ENCODE measurements around the gene DRAM2.
"Not testable (repeated sequence)": the region's sequence is repeated elsewhere in the genome, so short reads cannot be mapped to it uniquely, and the experiment has no call there.

The DRAM2 gene

DNA sequence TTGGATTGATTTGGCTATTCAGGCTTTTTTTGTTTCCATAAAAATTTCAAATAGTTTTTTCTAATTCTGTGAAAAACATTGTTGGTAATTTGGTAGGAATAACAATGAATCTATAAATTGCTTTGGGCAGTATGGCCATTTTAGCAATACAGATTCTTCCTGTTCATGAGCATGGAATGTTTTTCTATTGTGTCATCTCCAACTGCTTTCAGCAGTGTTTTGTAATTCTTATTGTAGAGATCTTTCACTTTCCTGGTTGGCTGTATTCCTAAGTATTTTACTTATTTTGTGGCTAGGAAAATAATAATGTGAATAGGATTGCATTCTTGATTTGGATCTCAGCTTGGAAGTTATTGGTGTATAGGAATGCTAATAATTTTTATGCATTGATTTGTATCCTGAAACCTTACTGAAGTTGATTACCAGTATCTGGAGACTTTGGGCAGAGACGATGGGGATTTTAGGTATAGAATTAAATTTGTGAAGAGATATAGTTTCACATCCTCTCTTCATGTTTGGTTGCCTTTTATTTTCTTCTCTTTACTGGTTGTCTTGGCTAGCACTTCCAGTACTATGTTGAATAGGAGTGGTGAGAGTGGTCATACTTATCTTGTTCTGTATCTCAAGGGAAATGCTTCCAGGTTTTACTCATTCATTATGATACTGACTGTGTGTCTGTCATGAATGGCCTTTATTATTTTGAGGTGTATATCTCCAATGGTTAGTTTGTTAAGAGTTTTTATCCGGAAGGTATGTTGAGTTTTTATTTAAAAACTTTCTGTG lies 57.3 kb downstream of the DRAM2 start:
- TF ChIP-seq POLR2A (IDR thresholded peaks at IDR 0.05; ENCODE audit: extremely low read depth, insufficient read length): no peak
- TF ChIP-seq, protein P1, sequence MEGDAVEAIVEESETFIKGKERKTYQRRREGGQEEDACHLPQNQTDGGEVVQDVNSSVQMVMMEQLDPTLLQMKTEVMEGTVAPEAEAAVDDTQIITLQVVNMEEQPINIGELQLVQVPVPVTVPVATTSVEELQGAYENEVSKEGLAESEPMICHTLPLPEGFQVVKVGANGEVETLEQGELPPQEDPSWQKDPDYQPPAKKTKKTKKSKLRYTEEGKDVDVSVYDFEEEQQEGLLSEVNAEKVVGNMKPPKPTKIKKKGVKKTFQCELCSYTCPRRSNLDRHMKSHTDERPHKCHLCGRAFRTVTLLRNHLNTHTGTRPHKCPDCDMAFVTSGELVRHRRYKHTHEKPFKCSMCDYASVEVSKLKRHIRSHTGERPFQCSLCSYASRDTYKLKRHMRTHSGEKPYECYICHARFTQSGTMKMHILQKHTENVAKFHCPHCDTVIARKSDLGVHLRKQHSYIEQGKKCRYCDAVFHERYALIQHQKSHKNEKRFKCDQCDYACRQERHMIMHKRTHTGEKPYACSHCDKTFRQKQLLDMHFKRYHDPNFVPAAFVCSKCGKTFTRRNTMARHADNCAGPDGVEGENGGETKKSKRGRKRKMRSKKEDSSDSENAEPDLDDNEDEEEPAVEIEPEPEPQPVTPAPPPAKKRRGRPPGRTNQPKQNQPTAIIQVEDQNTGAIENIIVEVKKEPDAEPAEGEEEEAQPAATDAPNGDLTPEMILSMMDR (IDR thresholded peaks at IDR 0.05; ENCODE audit: low read depth, low read length): no peak
- H3K4me3 ChIP-seq (ENCODE audit: low read depth, low read length): no peak overlapping the region
- DNase-seq (ENCODE audit: low read depth): no peak

DNA sequence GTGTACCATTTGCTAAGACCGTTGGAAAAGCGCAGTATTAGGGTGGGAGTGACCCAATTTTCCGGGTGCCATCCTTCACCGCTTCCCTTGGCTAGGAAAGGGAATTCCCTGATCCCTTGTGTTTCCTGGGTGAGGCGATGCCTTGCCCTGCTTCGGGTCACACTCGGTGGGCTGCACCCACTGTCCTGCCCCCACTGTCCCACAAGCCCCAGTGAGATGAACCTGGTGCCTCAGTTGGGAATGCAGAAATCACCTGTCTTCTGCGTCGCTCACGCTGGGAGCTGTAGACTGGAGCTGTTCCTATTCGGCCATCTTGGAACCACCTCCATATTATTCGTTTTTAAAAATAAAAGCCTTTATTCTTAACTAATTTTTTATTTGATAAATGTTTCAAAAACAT lies 60.6 kb downstream of the DRAM2 start:
- DNase-seq (ENCODE audit: low read depth); H3K4me3 ChIP-seq (ENCODE audit: low read depth, low read length): not testable (repeated sequence)

DNA sequence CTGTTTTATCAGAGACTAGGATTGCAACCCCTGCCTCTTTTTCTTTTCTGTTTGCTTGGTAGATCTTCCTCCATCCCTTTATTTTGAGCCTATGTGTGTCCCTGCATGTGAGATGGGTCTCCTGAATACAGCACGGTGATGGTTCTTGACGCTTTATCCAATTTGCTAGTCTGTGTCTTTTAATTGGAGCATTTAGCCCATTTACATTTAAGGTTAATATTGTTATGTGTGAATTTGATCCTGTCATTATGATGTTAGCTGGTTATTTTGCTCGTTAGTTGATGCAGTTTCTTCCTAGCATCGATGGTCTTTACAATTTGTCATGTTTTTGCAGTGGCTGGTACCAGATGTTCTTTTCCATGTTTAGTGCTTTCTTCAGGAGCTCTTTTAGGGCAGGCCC lies 62.6 kb downstream of the DRAM2 start:
- not testable (repeated sequence) for DNase-seq (ENCODE audit: low read depth); H3K4me3 ChIP-seq (ENCODE audit: low read depth, low read length)

Measured in NB4 (cell line).